Upper lobe of left lung (tissue), 4 donors: ENCODE results near the gene PHKB.

Experiments
- EP300 ChIP-seq, 4 donors: sonication (generic); formaldehyde crosslinking; IDR thresholded peaks; one replicate each; pipeline ENCODE4 v1.5.1; 2017; ENCODE audit warnings: antibody characterized with exemption in 4 of 4, control low read depth in 2 of 4
- POLR2A ChIP-seq, 4 donors: fragments of 450-650 bp; IDR thresholded peaks; one replicate each; pipeline ENCODE4 v1.5.1; 2016 to 2017; ENCODE audit warnings: antibody characterized with exemption in 4 of 4, mild to moderate bottlenecking in 2 of 4
- POLR2AphosphoS5 ChIP-seq, 2 donors: sonication (generic); formaldehyde crosslinking; IDR thresholded peaks; one replicate each; pipeline ENCODE4 v1.5.1; 2017; ENCODE audit warnings: antibody characterized with exemption in 2 of 2
- TF ChIP-seq, protein P1 (sequence below), 6 experiments: fragments of 450-650 bp in 4 of 6; fragments of 200-600 bp in 2 of 6; sonication (generic) in 2 of 6; IDR thresholded peaks; one replicate each; pipeline ENCODE4 v1.5.1; 2016 to 2019; ENCODE audit warnings: antibody characterized with exemption in 6 of 6

DNA sequence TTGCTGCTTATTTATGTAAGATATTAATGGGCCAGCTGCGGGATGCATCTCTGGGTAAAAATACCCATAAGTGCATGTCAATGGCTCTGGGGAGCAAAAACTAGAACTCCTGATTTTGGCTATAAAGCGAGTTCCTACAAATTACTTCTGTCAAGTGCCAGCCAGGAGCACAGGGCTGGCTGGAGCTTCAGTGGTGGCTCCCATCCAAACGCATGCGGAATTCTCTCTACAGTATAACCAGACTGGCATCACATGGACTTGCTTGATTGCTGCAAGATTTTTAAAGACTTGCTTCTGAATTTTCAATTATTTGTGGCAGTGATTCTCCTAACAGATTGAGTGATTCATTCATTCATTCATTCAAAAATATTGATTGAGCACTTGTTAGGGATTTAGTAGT lies 260.9 kb downstream of the PHKB start:
- TF ChIP-seq, protein P1, sequence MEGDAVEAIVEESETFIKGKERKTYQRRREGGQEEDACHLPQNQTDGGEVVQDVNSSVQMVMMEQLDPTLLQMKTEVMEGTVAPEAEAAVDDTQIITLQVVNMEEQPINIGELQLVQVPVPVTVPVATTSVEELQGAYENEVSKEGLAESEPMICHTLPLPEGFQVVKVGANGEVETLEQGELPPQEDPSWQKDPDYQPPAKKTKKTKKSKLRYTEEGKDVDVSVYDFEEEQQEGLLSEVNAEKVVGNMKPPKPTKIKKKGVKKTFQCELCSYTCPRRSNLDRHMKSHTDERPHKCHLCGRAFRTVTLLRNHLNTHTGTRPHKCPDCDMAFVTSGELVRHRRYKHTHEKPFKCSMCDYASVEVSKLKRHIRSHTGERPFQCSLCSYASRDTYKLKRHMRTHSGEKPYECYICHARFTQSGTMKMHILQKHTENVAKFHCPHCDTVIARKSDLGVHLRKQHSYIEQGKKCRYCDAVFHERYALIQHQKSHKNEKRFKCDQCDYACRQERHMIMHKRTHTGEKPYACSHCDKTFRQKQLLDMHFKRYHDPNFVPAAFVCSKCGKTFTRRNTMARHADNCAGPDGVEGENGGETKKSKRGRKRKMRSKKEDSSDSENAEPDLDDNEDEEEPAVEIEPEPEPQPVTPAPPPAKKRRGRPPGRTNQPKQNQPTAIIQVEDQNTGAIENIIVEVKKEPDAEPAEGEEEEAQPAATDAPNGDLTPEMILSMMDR (IDR thresholded peaks at IDR 0.05) = no peak
- no peak for TF ChIP-seq EP300 (IDR thresholded peaks at IDR 0.05)
- TF ChIP-seq POLR2A (IDR thresholded peaks at IDR 0.05) = no peak
- no peak for TF ChIP-seq POLR2AphosphoS5 (IDR thresholded peaks at IDR 0.05)
